ENCODE measurements around the gene ZBTB3. TPM values are rescaled to one million over a fixed set of nuclear protein-coding genes. Genes with fewer than 3 reads are reported as not detected.
A peak's percentile ranks its signal among the peaks of the same experiment; 100 is the strongest.

Gene ZBTB3
- total RNA-seq, 1 experiment from 2014 or later = 9.7 TPM

GRCh38 chr11:62794201-62794775 lies 40.3 kb upstream of the ZBTB3 start:
- H3K4me3 Mint-ChIP-seq (ENCODE audit: low read depth, unreplicated experiment) = no peak overlapping the region
- H3K27me3 Mint-ChIP-seq (ENCODE audit: unreplicated experiment) = no peaks in the 10 kb centered on the region
- intact Hi-C loops (cut with micrococcal nuclease; ENCODE audit: unreplicated experiment) = no loop called here
- no peak for DNase-seq
- no peak overlapping the region for H3K27ac Mint-ChIP-seq (ENCODE audit: unreplicated experiment)
- CTCF ChIA-PET = no interaction called here
- H3K9me3 Mint-ChIP-seq (ENCODE audit: low read depth, unreplicated experiment) = no peaks in the 10 kb centered on the region
- peaks cover 16% of the 10 kb centered on the region for H3K4me1 Mint-ChIP-seq (ENCODE audit: low read depth, unreplicated experiment)
- peaks cover 81% of the 10 kb centered on the region for H3K36me3 Mint-ChIP-seq (ENCODE audit: insufficient read depth, unreplicated experiment)
- BruUV-seq (replicated peaks) = no TSS peak
- TF ChIP-seq CTCF (IDR thresholded peaks at IDR 0.05; ENCODE audit: unreplicated experiment) = no peak

- CTCF ChIA-PET = no interaction called here
- Mint-ChIP-seq H3K4me3 (ENCODE audit: low read depth, unreplicated experiment) (peak overlapping the region; percentile 96), H3K36me3 (ENCODE audit: insufficient read depth, unreplicated experiment) (peaks cover 81% of the 10 kb centered on the region), H3K27me3 (ENCODE audit: unreplicated experiment) (no peaks in the 10 kb centered on the region), H3K4me1 (ENCODE audit: low read depth, unreplicated experiment) (peaks cover 24% of the 10 kb centered on the region), H3K27ac (ENCODE audit: unreplicated experiment) (peak overlapping the region; percentile 68), H3K9me3 (ENCODE audit: low read depth, unreplicated experiment) (no peaks in the 10 kb centered on the region)
- TF ChIP-seq CTCF (IDR thresholded peaks at IDR 0.05; ENCODE audit: unreplicated experiment) = no peak
- no peak for DNase-seq
- no TSS peak for BruUV-seq (replicated peaks)
- intact Hi-C loops (cut with micrococcal nuclease; ENCODE audit: unreplicated experiment) = no loop called here
Observed at GRCh38 chr11:62792202-62792575, 38.2 kb upstream of the ZBTB3 start.

GRCh38 chr11:62791501-62792201 lies 37.7 kb upstream of the ZBTB3 start, which contains the start of gene TMEM223:
Gene TMEM223 (minus strand): TSS chr11:62792006. CDS start chr11:62791994, 12 bp downstream.
- peak within 1 kb of the TSS; percentile 96 for H3K4me3 Mint-ChIP-seq (ENCODE audit: low read depth, unreplicated experiment)
- H3K36me3 Mint-ChIP-seq (ENCODE audit: insufficient read depth, unreplicated experiment) = peaks cover 84% of the 10 kb centered on the region
- no peaks in the 10 kb centered on the region for H3K27me3 Mint-ChIP-seq (ENCODE audit: unreplicated experiment)
- H3K4me1 Mint-ChIP-seq (ENCODE audit: low read depth, unreplicated experiment) = peaks cover 24% of the 10 kb centered on the region
- peak within 1 kb of the TSS; percentile 68 for H3K27ac Mint-ChIP-seq (ENCODE audit: unreplicated experiment)
- intact Hi-C loops (cut with micrococcal nuclease; ENCODE audit: unreplicated experiment) = no loop called here
- peak; percentile 93 for DNase-seq
- CTCF ChIA-PET = interaction anchor here (0.7 kb wide), 1 partner anchor 117 kb away, joined by 3 read pairs; no protein-coding TSS in a partner anchor
- peak; percentile 20 for TF ChIP-seq CTCF (IDR thresholded peaks at IDR 0.05; ENCODE audit: unreplicated experiment)
- H3K9me3 Mint-ChIP-seq (ENCODE audit: low read depth, unreplicated experiment) = no peaks in the 10 kb centered on the region
- no TSS peak for BruUV-seq (replicated peaks)

- Mint-ChIP-seq H3K27me3 (ENCODE audit: unreplicated experiment) (no peaks in the 10 kb centered on the region), H3K4me1 (ENCODE audit: low read depth, unreplicated experiment) (peaks cover 24% of the 10 kb centered on the region), H3K27ac (ENCODE audit: unreplicated experiment) (no peak overlapping the region), H3K36me3 (ENCODE audit: insufficient read depth, unreplicated experiment) (peaks cover 82% of the 10 kb centered on the region), H3K9me3 (ENCODE audit: low read depth, unreplicated experiment) (no peaks in the 10 kb centered on the region), H3K4me3 (ENCODE audit: low read depth, unreplicated experiment) (peak overlapping the region; percentile 96)
- no peak for DNase-seq
- no peak for TF ChIP-seq CTCF (IDR thresholded peaks at IDR 0.05; ENCODE audit: unreplicated experiment)
- intact Hi-C loops (cut with micrococcal nuclease; ENCODE audit: unreplicated experiment) = loop anchor here (5.0 kb wide), 1 partner anchor 88 kb away; no protein-coding TSS in a partner anchor
- CTCF ChIA-PET = no interaction called here
- BruUV-seq (replicated peaks) = no TSS peak
Observed at GRCh38 chr11:62789576-62789975, 35.6 kb upstream of the ZBTB3 start.
